H54 (cell line): ENCODE data around the gene KRTAP4-2.
A peak's percentile ranks its signal among the peaks of the same experiment; 100 is the strongest.
"Not testable (repeated sequence)": the region's sequence is repeated elsewhere in the genome, so short reads cannot be mapped to it uniquely, and the experiment has no call there.

ENCODE experiments used
- DNase-seq: peaks from one replicate; pipeline ENCODE4 v3.0.0; 2011; ENCODE audit warnings: low spot score, mixed read lengths; ENCODE audit not compliant: insufficient read length
- FAIRE-seq: peaks from 3 replicates; lab custom pipeline; 2011; peaks lifted over from hg19 to GRCh38; lab: Jason Lieb, UNC
- POLR2A ChIP-seq: IDR thresholded peaks from 2 replicates; pipeline ENCODE4 v1.6.1; 2011; ENCODE audit warnings: low read depth, mild to moderate bottlenecking, low read length

The KRTAP4-2 gene

GRCh38 chr17:41177727-41178271 is at the start of gene KRTAP4-2:
KRTAP4-2 (minus strand) TSS chr17:41178221; CDS start chr17:41178164, 57 bp downstream.
- FAIRE-seq (no peak), DNase-seq (no peak)
- no peak for TF ChIP-seq POLR2A

- DNase-seq, FAIRE-seq: not testable (repeated sequence)
Observed at GRCh38 chr17:41226598-41227095, 48.6 kb upstream of the KRTAP4-2 start, which contains the start of gene KRTAP9-2. KRTAP9-2 (plus strand) TSS chr17:41226648; CDS start chr17:41226655, 7 bp downstream.

- FAIRE-seq (no peak), DNase-seq (no peak)
- no peak for TF ChIP-seq POLR2A
Observed at GRCh38 chr17:41226051-41226450, 48.0 kb upstream of the KRTAP4-2 start.

- no peak for TF ChIP-seq POLR2A
Observed at GRCh38 chr17:41223821-41224220, 45.8 kb upstream of the KRTAP4-2 start.

GRCh38 chr17:41215681-41216080 is 37.7 kb upstream of the KRTAP4-2 start:
- FAIRE-seq (no peak), DNase-seq (no peak)
- TF ChIP-seq POLR2A = no peak

More at GRCh38 chr17:41223821-41224220, 45.8 kb upstream of the KRTAP4-2 start:
- DNase-seq (no peak), FAIRE-seq (no peak)

- TF ChIP-seq POLR2A = no peak
- FAIRE-seq (peak; percentile 23), DNase-seq (no peak)
Observed at GRCh38 chr17:41212524-41213169, 34.6 kb upstream of the KRTAP4-2 start.

- no peak for DNase-seq
- peak; percentile 82 for FAIRE-seq
- TF ChIP-seq POLR2A = no peak
Observed at GRCh38 chr17:41211845-41212466, 33.9 kb upstream of the KRTAP4-2 start.

- TF ChIP-seq POLR2A = no peak
- no peak for FAIRE-seq
- no peak for DNase-seq
Observed at GRCh38 chr17:41199421-41200078, 21.5 kb upstream of the KRTAP4-2 start.

- DNase-seq = no peak
- no peak for TF ChIP-seq POLR2A
- FAIRE-seq = no peak
Observed at GRCh38 chr17:41196068-41196467, 18.0 kb upstream of the KRTAP4-2 start.

- no peak for TF ChIP-seq POLR2A
- FAIRE-seq = no peak
Observed at GRCh38 chr17:41190328-41190727, 12.3 kb upstream of the KRTAP4-2 start.

GRCh38 chr17:41189837-41190318 is 11.9 kb upstream of the KRTAP4-2 start, which contains the start of gene KRTAP9-1:
KRTAP9-1 (plus strand) TSS chr17:41189887; CDS start chr17:41189887, 0 bp downstream.
- DNase-seq, FAIRE-seq: not testable (repeated sequence)

More at GRCh38 chr17:41190328-41190727, 12.3 kb upstream of the KRTAP4-2 start:
- DNase-seq = no peak

GRCh38 chr17:41186872-41187271 is 8.9 kb upstream of the KRTAP4-2 start:
- no peak for FAIRE-seq
- TF ChIP-seq POLR2A = no peak
- no peak for DNase-seq

GRCh38 chr17:41185001-41185400 is 7.0 kb upstream of the KRTAP4-2 start:
- TF ChIP-seq POLR2A = no peak
- DNase-seq = no peak
- no peak for FAIRE-seq
